H1 (cell line): Measurements from ENCODE around the gene PDE8A. TPM values are rescaled to one million over a fixed set of nuclear protein-coding genes. Genes with fewer than 3 reads are reported as not detected.

Experiments
- CTCF ChIA-PET: fragments of 300-600 bp; sonication (Branson Sonifier 250); formaldehyde crosslinking; loops from one replicate; lab custom pipeline; 2021; ENCODE audit not compliant: partially characterized antibody; lab: Charles Lee
- POLR2A ChIA-PET: fragments of 300-600 bp; sonication (Branson Sonifier 250); formaldehyde crosslinking; loops from one replicate; lab custom pipeline; 2021; ENCODE audit warnings: inconsistent platforms; ENCODE audit not compliant: partially characterized antibody; lab: Charles Lee
- DNase-seq, 2 experiments: peaks; one replicate each; pipeline versions ENCODE4 v3.0.0 to v3.0.0-alpha.2; 2010 to 2022; ENCODE audit warnings: low spot score in 2 of 2, low read depth in 1 of 2, mixed read lengths in 1 of 2
- FAIRE-seq: peaks from 2 replicates; lab custom pipeline; 2011; peaks lifted over from hg19 to GRCh38; lab: Jason Lieb, UNC
- H2AFZ ChIP-seq: 2 replicates; pipeline ENCODE4 v1.8.1; 2012; ENCODE audit warnings: low read length, inconsistent platforms
- H2AK5ac ChIP-seq: 2 replicates; pipeline ENCODE4 v1.6.1; 2013; ENCODE audit warnings: low read depth, low read length
- H2BK120ac ChIP-seq: replicated peaks from 2 replicates; pipeline ENCODE3; 2013; ENCODE audit warnings: low read depth, low read length, inconsistent platforms
- H2BK12ac ChIP-seq: 2 replicates; pipeline ENCODE4 v1.6.1; 2013; ENCODE audit warnings: low read depth, low read length
- H2BK15ac ChIP-seq: 2 replicates; pipeline ENCODE4 v1.6.1; 2013; ENCODE audit warnings: low read length
- H2BK20ac ChIP-seq: 2 replicates; pipeline ENCODE4 v1.6.1; 2013; ENCODE audit warnings: low read length
- H2BK5ac ChIP-seq: 2 replicates; pipeline ENCODE4 v1.6.1; 2013; ENCODE audit warnings: low read depth, low read length
- H3K14ac ChIP-seq: 2 replicates; pipeline ENCODE4 v1.6.1; 2013; ENCODE audit warnings: inconsistent platforms; ENCODE audit not compliant: insufficient read length
- H3K18ac ChIP-seq: 2 replicates; pipeline ENCODE4 v1.6.1; 2013; ENCODE audit warnings: low read length; ENCODE audit errors: extremely low read depth
- H3K23ac ChIP-seq: 2 replicates; pipeline ENCODE4 v1.6.1; 2013; ENCODE audit warnings: inconsistent platforms; ENCODE audit not compliant: insufficient read length
- H3K23me2 ChIP-seq: 2 replicates; pipeline ENCODE4 v1.6.1; 2013; ENCODE audit warnings: low read depth, low read length
- H3K27ac ChIP-seq: 2 replicates; pipeline ENCODE4 v1.6.1; 2011; ENCODE audit warnings: low read depth, low read length, inconsistent platforms
- H3K27me3 ChIP-seq, 4 experiments: replicated peaks in 1 of 4; 1 replicate in 1 of 4; 2 replicates in 3 of 4; pipeline versions ENCODE4 v1.6.1 to v1.8.1; 2011 to 2013; ENCODE audit warnings: low read length in 3 of 4, mild to moderate bottlenecking in 3 of 4, inconsistent platforms in 2 of 4, mixed read lengths in 2 of 4, moderate library complexity in 1 of 4; ENCODE audit not compliant: control insufficient read depth in 3 of 4, insufficient read depth in 3 of 4; ENCODE audit errors: extremely low read depth in 1 of 4
- H3K36me3 ChIP-seq, 4 experiments: 2 replicates each; pipeline versions ENCODE4 v1.6.1 to v1.8.1; 2011 to 2013; ENCODE audit warnings: mild to moderate bottlenecking in 4 of 4, low read length in 3 of 4, moderate library complexity in 2 of 4, control low read depth in 1 of 4, inconsistent platforms in 1 of 4; ENCODE audit not compliant: insufficient read depth in 4 of 4, control insufficient read depth in 2 of 4
- H3K4ac ChIP-seq: replicated peaks from 2 replicates; pipeline ENCODE3; 2013; ENCODE audit warnings: low read length, low read depth, mixed read lengths, inconsistent platforms; ENCODE audit not compliant: insufficient read length
- H3K4me1 ChIP-seq, 4 experiments: replicated peaks in 1 of 4; 1 replicate in 1 of 4; 2 replicates in 3 of 4; pipeline versions ENCODE4 v1.6.1 to v1.8.1; 2011 to 2013; ENCODE audit warnings: low read length in 3 of 4, inconsistent platforms in 2 of 4, mixed read lengths in 1 of 4; ENCODE audit not compliant: insufficient read depth in 4 of 4, control insufficient read depth in 3 of 4
- H3K4me2 ChIP-seq, 2 experiments: 2 replicates each; pipeline versions ENCODE4 v1.6.1 to v1.8.1; 2011 to 2013; ENCODE audit warnings: low read depth in 2 of 2, low read length in 2 of 2, control low read depth in 1 of 2, inconsistent platforms in 1 of 2, mild to moderate bottlenecking in 1 of 2; ENCODE audit not compliant: insufficient read depth in 1 of 2
- H3K4me3 ChIP-seq, 4 experiments: fragments of 200-600, 300-600 bp in 1 of 4; sonication (generic), shearing (Covaris generic), sonication (Bioruptor Twin) in 1 of 4; 2 replicates each; pipeline versions ENCODE4 v1.5.1 to v1.8.1; 2011 to 2016; ENCODE audit warnings: low read length in 4 of 4, low read depth in 3 of 4, control low read depth in 2 of 4, inconsistent platforms in 2 of 4, mild to moderate bottlenecking in 2 of 4, mixed read lengths in 1 of 4, moderate library complexity in 1 of 4; ENCODE audit not compliant: insufficient read depth in 2 of 4; ENCODE audit errors: extremely low read depth in 1 of 4
- H3K56ac ChIP-seq: replicated peaks from 2 replicates; pipeline ENCODE3; 2013; ENCODE audit warnings: low read depth, mild to moderate bottlenecking, mixed read lengths, low read length, inconsistent platforms; ENCODE audit not compliant: insufficient read length
- H3K79me1 ChIP-seq: 2 replicates; pipeline ENCODE4 v1.6.1; 2013; ENCODE audit warnings: low read depth, low read length, control low read depth
- H3K79me2 ChIP-seq, 2 experiments: 2 replicates each; pipeline versions ENCODE4 v1.6.1 to v1.8.1; 2012 to 2013; ENCODE audit warnings: low read length in 2 of 2, mild to moderate bottlenecking in 2 of 2, inconsistent platforms in 1 of 2; ENCODE audit not compliant: insufficient read depth in 2 of 2, control insufficient read depth in 1 of 2
- H3K9ac ChIP-seq, 4 experiments: replicated peaks in 1 of 4; 1 replicate in 1 of 4; 2 replicates in 3 of 4; pipeline versions ENCODE4 v1.6.1 to v1.8.1; 2011 to 2013; ENCODE audit warnings: low read depth in 3 of 4, low read length in 3 of 4, control low read depth in 2 of 4, mild to moderate bottlenecking in 2 of 4, moderate library complexity in 2 of 4, inconsistent platforms in 1 of 4; ENCODE audit errors: extremely low read depth in 1 of 4
- H3K9me3 ChIP-seq, 2 experiments: 2 replicates each; pipeline versions ENCODE4 v1.6.1 to v1.8.1; 2012 to 2013; ENCODE audit warnings: mild to moderate bottlenecking in 2 of 2, moderate library complexity in 2 of 2, control low read depth in 1 of 2, inconsistent platforms in 1 of 2, low read depth in 1 of 2, low read length in 1 of 2, mixed read lengths in 1 of 2; ENCODE audit not compliant: insufficient read depth in 2 of 2
- H4K20me1 ChIP-seq, 2 experiments: replicated peaks in 1 of 2; 2 replicates each; pipeline versions ENCODE3 to v1.8.1; 2011 to 2013; ENCODE audit warnings: inconsistent platforms in 2 of 2, low read length in 2 of 2, mild to moderate bottlenecking in 1 of 2; ENCODE audit not compliant: insufficient read depth in 2 of 2, control insufficient read depth in 1 of 2
- H4K5ac ChIP-seq: 2 replicates; pipeline ENCODE4 v1.6.1; 2013; ENCODE audit warnings: low read length, low read depth, mixed read lengths, inconsistent platforms; ENCODE audit not compliant: insufficient read length
- H4K8ac ChIP-seq: 2 replicates; pipeline ENCODE4 v1.8.0; 2013; ENCODE audit warnings: mild to moderate bottlenecking, moderate library complexity, low read length, inconsistent platforms; ENCODE audit not compliant: insufficient read depth; ENCODE audit errors: extremely low read depth
- H4K91ac ChIP-seq: replicated peaks from 2 replicates; pipeline ENCODE3; 2013; ENCODE audit warnings: low read length, mixed read lengths, inconsistent platforms; ENCODE audit not compliant: insufficient read length
- CEBPB ChIP-seq: IDR thresholded peaks from 2 replicates; pipeline ENCODE4 v1.6.1; 2012; ENCODE audit warnings: low read depth, low read length
- CTBP2 ChIP-seq: IDR thresholded peaks from 2 replicates; pipeline ENCODE4 v1.7.0; 2011; ENCODE audit warnings: borderline replicate concordance, mild to moderate bottlenecking, moderate library complexity, mixed read lengths, low read length; ENCODE audit not compliant: insufficient read depth, insufficient read length
- EGR1 ChIP-seq: IDR thresholded peaks from 2 replicates; pipeline ENCODE4 v1.6.1; 2011; ENCODE audit warnings: low read depth, low read length, borderline replicate concordance
- EZH2 ChIP-seq: fragments of 200-600 bp; sonication (generic); IDR thresholded peaks from 2 replicates; pipeline ENCODE4 v1.7.1; 2012; ENCODE audit warnings: low read depth, mild to moderate bottlenecking, moderate library complexity, low read length, inconsistent platforms; ENCODE audit not compliant: severe bottlenecking
- JUND ChIP-seq: IDR thresholded peaks from 2 replicates; pipeline ENCODE4 v1.6.1; 2011; ENCODE audit warnings: mild to moderate bottlenecking, improper control_type of control experiment, low read length
- MAFK ChIP-seq: IDR thresholded peaks from 2 replicates; pipeline ENCODE4 v1.6.1; 2012; ENCODE audit warnings: low read depth, mild to moderate bottlenecking, improper control_type of control experiment, low read length
- MAX ChIP-seq: IDR thresholded peaks from 2 replicates; pipeline ENCODE4 v1.6.1; 2012; ENCODE audit warnings: inconsistent platforms
- NRF1 ChIP-seq: IDR thresholded peaks from 2 replicates; pipeline ENCODE4 v1.6.1; 2011; ENCODE audit warnings: mild to moderate bottlenecking, low read depth, low read length, improper control_type of control experiment
- POLR2A ChIP-seq, 2 experiments: IDR thresholded peaks; 1 replicate in 1 of 2; 2 replicates in 1 of 2; pipeline ENCODE4 v1.6.1; 2011; ENCODE audit warnings: low read depth in 2 of 2, low read length in 2 of 2, mild to moderate bottlenecking in 2 of 2; ENCODE audit errors: control extremely low read depth in 1 of 2
- RXRA ChIP-seq: IDR thresholded peaks from 2 replicates; pipeline ENCODE4 v1.6.1; 2011; ENCODE audit warnings: low read depth, mild to moderate bottlenecking, low read length, moderate library complexity; ENCODE audit not compliant: insufficient read depth
- SP2 ChIP-seq: IDR thresholded peaks from 2 replicates; pipeline ENCODE4 v1.6.1; 2012; ENCODE audit warnings: mild to moderate bottlenecking, low read length, inconsistent platforms
- TBP ChIP-seq: IDR thresholded peaks from 2 replicates; pipeline ENCODE4 v1.6.1; 2011; ENCODE audit warnings: low read depth, low read length, improper control_type of control experiment
- TCF12 ChIP-seq: IDR thresholded peaks from 2 replicates; pipeline ENCODE4 v1.6.1; 2011; ENCODE audit warnings: low read depth, mild to moderate bottlenecking, low read length
- TEAD4 ChIP-seq: IDR thresholded peaks from 2 replicates; pipeline ENCODE4 v1.6.1; 2012; ENCODE audit warnings: low read depth, low read length, inconsistent platforms, mixed read lengths
- YY1 ChIP-seq: IDR thresholded peaks from 2 replicates; pipeline ENCODE4 v1.6.1; 2011; ENCODE audit warnings: low read depth, mild to moderate bottlenecking, low read length
- WGBS, 2 experiments: shearing (Covaris generic) in 1 of 2; methylation state at CpG; one replicate each; pipeline versions ENCODE4 v1.1.6 to v1.1.7; 2013 to 2015; ENCODE audit warnings: low lambda C conversion rate in 2 of 2, mixed read lengths in 2 of 2, inconsistent platforms in 1 of 2, low coverage in 1 of 2, missing lambda C conversion rate in 1 of 2; ENCODE audit not compliant: insufficient replicate concordance in 2 of 2, insufficient coverage in 1 of 2, insufficient read length in 1 of 2; ENCODE audit errors: extremely low coverage in 1 of 2, missing lambda C conversion rate in 1 of 2; 5-methylcytosine and 5-hydroxymethylcytosine counted together
- polyA plus RNA-seq, 7 experiments: library from polyadenylated mRNA; depleted of rRNA in 3 of 7; stranded (reverse) in 5 of 7; unstranded in 2 of 7; fragments of >200 nt in 5 of 7; fragments of 200-250 nt in 2 of 7; gene quantifications; 1 replicate in 5 of 7; 2 replicates in 1 of 7; 4 replicates in 1 of 7; pipeline versions ENCODE4 v1.2.1 to v1.2.3, GENCODE V29; 2011 to 2013; ENCODE audit warnings: missing spikeins in 2 of 7, mixed read lengths in 2 of 7
- total RNA-seq: library from RNA; stranded (reverse); fragmentation: NEBNext Ultra II Directional; extraction: Animal tissue kit (Norgen Biotek cat#: 25700); gene quantifications from 2 replicates; pipeline ENCODE4 v1.2.1, GENCODE V29; 2021

The PDE8A gene
- total and polyA plus RNA-seq, 2 of the 8 experiments (the other 6 are each of a cell fraction or from before 2014, with no cell fraction given) = 6.9 to 7.8 TPM

GRCh38 chr15:85100186-85100937, 118.7 kb downstream of the PDE8A start:
- no peak overlapping the region for H3K4ac ChIP-seq
- no peak overlapping the region for H4K91ac ChIP-seq
- no peaks in the 10 kb centered on the region for H3K27me3 ChIP-seq
- H3K9me3 ChIP-seq = no peaks in the 10 kb centered on the region
- no peak overlapping the region for H4K5ac ChIP-seq
- H4K8ac ChIP-seq = no peak overlapping the region
- no peak overlapping the region for H2BK15ac ChIP-seq
- H3K79me2 ChIP-seq = no peaks in the 10 kb centered on the region
- H2AK5ac ChIP-seq = no peak overlapping the region
- DNase-seq (no peak), FAIRE-seq (no peak)
- H3K18ac ChIP-seq = no peak overlapping the region
- H3K56ac ChIP-seq = no peak overlapping the region
- no peak overlapping the region for H3K4me2 ChIP-seq
- no peak overlapping the region for H3K23ac ChIP-seq
- POLR2A ChIA-PET = no interaction called here
- no peak overlapping the region for H3K27ac ChIP-seq
- H2BK12ac ChIP-seq = 0 out of 2 replicates have a peak overlapping the region, but pooled peaks have one; percentile 17
- no peaks in the 10 kb centered on the region for H4K20me1 ChIP-seq
- H3K4me3 ChIP-seq = no peak overlapping the region
- no peaks in the 10 kb centered on the region for H3K36me3 ChIP-seq
- H3K9ac ChIP-seq = no peak overlapping the region
- no peaks in the 10 kb centered on the region for H3K23me2 ChIP-seq
- WGBS, 2 experiments = 78% methylated on average over 10 of the region's 10 CpGs; no CpG with 5 or more reads in 1 of the 2 experiments
- H2BK5ac ChIP-seq = no peak overlapping the region
- H2BK20ac ChIP-seq = no peak overlapping the region
- TF ChIP-seq EZH2 (no peak), POLR2A (IDR thresholded peaks at IDR 0.05; ENCODE audit: control extremely low read depth in 1 of 2, low read depth in 2 of 2, low read length in 2 of 2) (no peak), MAFK (no peak), JUND (no peak), RXRA (no peak), TBP (no peak), SP2 (no peak), TEAD4 (no peak), CEBPB (no peak), YY1 (no peak), TCF12 (no peak), EGR1 (no peak), MAX (no peak), NRF1 (no peak), CTBP2 (no peak)
- TF ChIP-seq, all 59 proteins: peak for 0
- Histone ChIP-seq H3K4me1 (no peaks in the 10 kb centered on the region), H2AFZ (no peak overlapping the region), H3K14ac (no peak overlapping the region), H3K79me1 (no peaks in the 10 kb centered on the region), H2BK120ac (no peak overlapping the region)
- CTCF ChIA-PET = no interaction called here
